GM13976 (cell line): ENCODE data around the gene TXNDC8.

ENCODE experiments used
- DNase-seq: peaks from one replicate; pipeline ENCODE4 v3.0.0; 2012; ENCODE audit warnings: low spot score
- in situ Hi-C: fragments of 300-500 bp; cut with MboI; formaldehyde crosslinking; loops from one replicate; pipeline ENCODE4 v1.12.0; 2022; ENCODE audit warnings: low sequenced_read_pairs, mixed read lengths, inconsistent platforms; ENCODE audit not compliant: unreplicated experiment
- TF ChIP-seq, protein P1 (sequence below): IDR thresholded peaks from 2 replicates; pipeline ENCODE4 v1.5.1; 2012; ENCODE audit warnings: borderline replicate concordance, mild to moderate bottlenecking; ENCODE audit not compliant: insufficient read depth; ENCODE audit errors: extremely low read depth, missing control alignments, control extremely low read depth

TXNDC8 gene

GRCh38 chr9:110357505-110357904 lies 19.8 kb upstream of the TXNDC8 start:
- in situ Hi-C loops = no loop called here
- DNase-seq = no peak
- TF ChIP-seq, protein P1, sequence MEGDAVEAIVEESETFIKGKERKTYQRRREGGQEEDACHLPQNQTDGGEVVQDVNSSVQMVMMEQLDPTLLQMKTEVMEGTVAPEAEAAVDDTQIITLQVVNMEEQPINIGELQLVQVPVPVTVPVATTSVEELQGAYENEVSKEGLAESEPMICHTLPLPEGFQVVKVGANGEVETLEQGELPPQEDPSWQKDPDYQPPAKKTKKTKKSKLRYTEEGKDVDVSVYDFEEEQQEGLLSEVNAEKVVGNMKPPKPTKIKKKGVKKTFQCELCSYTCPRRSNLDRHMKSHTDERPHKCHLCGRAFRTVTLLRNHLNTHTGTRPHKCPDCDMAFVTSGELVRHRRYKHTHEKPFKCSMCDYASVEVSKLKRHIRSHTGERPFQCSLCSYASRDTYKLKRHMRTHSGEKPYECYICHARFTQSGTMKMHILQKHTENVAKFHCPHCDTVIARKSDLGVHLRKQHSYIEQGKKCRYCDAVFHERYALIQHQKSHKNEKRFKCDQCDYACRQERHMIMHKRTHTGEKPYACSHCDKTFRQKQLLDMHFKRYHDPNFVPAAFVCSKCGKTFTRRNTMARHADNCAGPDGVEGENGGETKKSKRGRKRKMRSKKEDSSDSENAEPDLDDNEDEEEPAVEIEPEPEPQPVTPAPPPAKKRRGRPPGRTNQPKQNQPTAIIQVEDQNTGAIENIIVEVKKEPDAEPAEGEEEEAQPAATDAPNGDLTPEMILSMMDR = no peak

GRCh38 chr9:110356639-110357395 lies 19.2 kb upstream of the TXNDC8 start:
- TF ChIP-seq, protein P1 = no peak
- in situ Hi-C loops = no loop called here
- no peak for DNase-seq

DNA sequence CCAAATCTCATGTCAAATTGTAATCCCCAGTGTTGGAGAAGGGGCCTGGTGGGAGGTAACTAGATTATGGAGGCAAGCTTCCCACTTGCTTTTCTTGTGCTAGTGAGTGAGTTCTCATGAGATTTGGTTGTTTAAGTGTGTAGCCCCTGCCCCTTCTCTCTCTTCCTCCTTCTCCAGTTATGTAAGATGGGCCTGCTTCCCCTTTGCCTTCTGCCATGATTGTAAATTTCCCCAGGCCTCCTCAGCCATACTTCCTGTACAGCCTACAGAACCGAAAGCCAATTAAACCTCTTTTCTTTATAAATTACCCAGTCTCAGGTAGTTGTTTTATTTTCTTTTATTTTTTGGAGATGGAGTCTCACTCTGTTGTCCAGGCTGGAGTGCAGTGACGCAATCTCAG lies 18.2 kb upstream of the TXNDC8 start:
- TF ChIP-seq, protein P1 = no peak
- in situ Hi-C loops = no loop called here
- no peak for DNase-seq

DNA sequence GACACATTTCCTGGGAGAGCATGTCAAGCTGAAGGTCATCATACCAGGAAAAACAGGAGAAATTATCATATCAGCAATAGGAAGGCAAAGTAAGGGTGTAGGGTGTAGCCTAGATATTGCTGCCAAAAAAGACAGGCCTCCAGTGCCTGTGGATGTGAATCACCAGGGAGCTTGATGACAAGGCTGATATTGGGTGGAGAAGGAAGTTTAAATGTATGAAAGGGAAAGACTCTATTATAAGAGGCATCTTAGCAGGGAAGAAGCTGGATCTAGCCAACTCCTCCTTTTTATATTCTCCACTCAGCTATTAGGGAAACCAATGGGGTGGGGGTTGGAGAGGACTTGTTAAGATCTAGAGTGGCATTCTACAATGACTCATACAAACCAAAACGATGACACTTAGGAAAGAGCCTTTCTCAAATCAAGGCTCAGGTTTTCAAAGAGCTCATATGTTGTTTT lies 13.4 kb upstream of the TXNDC8 start:
- TF ChIP-seq, protein P1 = no peak
- no peak for DNase-seq
- in situ Hi-C loops = no loop called here

GRCh38 chr9:110346325-110346724 lies 8.7 kb upstream of the TXNDC8 start:
- in situ Hi-C loops = no loop called here
- TF ChIP-seq, protein P1 = no peak
- DNase-seq = no peak

DNA sequence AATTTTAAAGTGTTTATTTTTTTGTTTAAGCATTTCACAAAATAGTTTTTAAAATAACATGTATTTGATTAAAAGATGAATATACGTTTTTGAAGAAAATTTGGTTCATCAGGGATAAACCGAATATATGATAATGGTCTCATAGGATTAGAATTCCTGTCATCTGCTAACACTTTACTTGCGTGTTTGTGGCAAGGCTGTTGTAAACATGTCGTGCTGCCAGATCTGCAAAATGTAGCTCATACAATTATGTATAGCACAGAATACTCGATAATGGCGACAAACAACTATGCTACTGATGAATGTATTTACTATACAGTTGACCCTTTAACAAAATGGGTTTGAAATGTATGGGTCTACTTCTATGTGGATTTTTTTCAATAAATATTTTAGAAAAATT lies 7.2 kb upstream of the TXNDC8 start:
- TF ChIP-seq, protein P1 = no peak
- in situ Hi-C loops = no loop called here
- DNase-seq = no peak
